Ishikawa (cell line): ENCODE data around the gene APOLD1.

Source experiments
- CEBPB ChIP-seq: IDR thresholded peaks from 2 replicates; pipeline ENCODE4 v1.6.1; 2012
- CREB1 ChIP-seq: IDR thresholded peaks from 2 replicates; pipeline ENCODE4 v1.6.1; 2012; ENCODE audit warnings: low read depth
- EGR1 ChIP-seq: IDR thresholded peaks from 2 replicates; pipeline ENCODE4 v1.6.1; 2012
- EP300 ChIP-seq: IDR thresholded peaks from 2 replicates; pipeline ENCODE4 v1.6.1; 2012; ENCODE audit warnings: borderline replicate concordance
- FOXM1 ChIP-seq: IDR thresholded peaks from 2 replicates; pipeline ENCODE4 v1.6.1; 2012; ENCODE audit warnings: low read depth, borderline replicate concordance
- NFIC ChIP-seq: IDR thresholded peaks from 2 replicates; pipeline ENCODE4 v1.6.1; 2012
- RAD21 ChIP-seq: IDR thresholded peaks from 2 replicates; pipeline ENCODE4 v1.6.1; 2012; ENCODE audit warnings: low read depth
- TAF1 ChIP-seq: IDR thresholded peaks from 2 replicates; pipeline ENCODE4 v1.6.1; 2012; ENCODE audit warnings: low read depth, mild to moderate bottlenecking
- TCF12 ChIP-seq: IDR thresholded peaks from 2 replicates; pipeline ENCODE4 v1.6.1; 2012; ENCODE audit warnings: low read depth
- TEAD4 ChIP-seq: IDR thresholded peaks from 2 replicates; pipeline ENCODE4 v1.6.1; 2012
- USF1 ChIP-seq: IDR thresholded peaks from 2 replicates; pipeline ENCODE4 v1.6.1; 2012
- YY1 ChIP-seq: IDR thresholded peaks from 2 replicates; pipeline ENCODE4 v1.6.1; 2012; ENCODE audit warnings: low read depth
- ZBTB7A ChIP-seq: IDR thresholded peaks from 2 replicates; pipeline ENCODE4 v1.6.1; 2012; ENCODE audit warnings: low read depth
- TF ChIP-seq, protein P1 (sequence below): IDR thresholded peaks from 2 replicates; pipeline ENCODE4 v1.6.1; 2012
- TF ChIP-seq, protein P2 (sequence below): IDR thresholded peaks from 2 replicates; pipeline ENCODE4 v1.6.1; 2012; ENCODE audit warnings: low read depth, mild to moderate bottlenecking

Gene APOLD1, protein sequence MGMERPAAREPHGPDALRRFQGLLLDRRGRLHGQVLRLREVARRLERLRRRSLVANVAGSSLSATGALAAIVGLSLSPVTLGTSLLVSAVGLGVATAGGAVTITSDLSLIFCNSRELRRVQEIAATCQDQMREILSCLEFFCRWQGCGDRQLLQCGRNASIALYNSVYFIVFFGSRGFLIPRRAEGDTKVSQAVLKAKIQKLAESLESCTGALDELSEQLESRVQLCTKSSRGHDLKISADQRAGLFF

DNA sequence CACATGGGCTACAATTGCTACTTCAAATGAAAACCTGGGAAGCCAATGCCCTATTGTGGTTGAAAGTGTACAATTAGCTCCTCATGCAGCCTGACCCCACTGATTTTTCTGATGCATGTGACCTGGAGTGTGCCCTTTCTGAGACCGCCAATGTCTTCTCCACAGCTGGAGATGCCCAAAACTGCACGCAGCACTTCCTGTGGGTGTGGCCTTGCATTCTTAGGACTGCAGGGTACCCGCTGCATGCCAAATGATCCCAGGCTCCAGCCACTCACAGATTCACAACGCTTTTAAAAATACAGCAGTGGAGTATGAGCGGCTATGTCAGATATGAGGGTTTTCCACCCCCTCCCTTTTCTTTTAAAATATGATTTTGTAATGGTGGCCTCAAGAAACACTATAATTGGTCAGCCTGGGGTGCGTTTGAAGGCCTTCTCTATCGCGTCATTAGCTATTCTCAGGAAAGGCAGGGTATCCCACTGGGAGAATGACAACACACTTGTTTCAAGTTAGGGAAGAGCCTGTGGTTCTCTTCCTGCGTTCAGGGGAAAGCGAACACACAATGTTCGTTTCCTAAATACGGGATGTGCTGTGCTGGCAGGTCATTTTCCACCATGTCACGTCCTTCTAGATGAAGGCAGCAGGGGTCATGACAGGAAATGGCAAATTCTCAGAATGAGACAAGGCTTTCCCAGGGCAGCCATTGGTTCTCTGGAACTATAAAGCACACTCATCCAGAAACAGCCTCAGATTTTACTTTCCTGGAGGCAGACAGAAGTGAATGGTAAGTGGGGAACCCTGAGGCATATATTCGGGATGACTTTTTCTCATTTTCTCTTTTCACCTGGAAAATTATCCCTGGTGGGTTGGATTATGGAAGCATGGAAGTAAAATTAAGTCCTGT is at the start of gene APOLD1:
TSS of gene APOLD1 (plus strand) at position 749 of the 904 bp plus-strand sequence. CDS start at position 782, 33 bp downstream.
- TF ChIP-seq RAD21 (no peak), NFIC (peak; percentile 85), TEAD4 (peak; percentile 90), ZBTB7A (no peak), EP300 (peak; percentile 67; the same call in 1 of the 2 replicates), YY1 (peak; percentile 67; the same call in 1 of the 2 replicates), CEBPB (0 out of 2 replicates have a peak, but pooled peaks have one; percentile 24), TCF12 (peak; percentile 76), CREB1 (0 out of 2 replicates have a peak, but pooled peaks have one; percentile 21), TAF1 (no peak), FOXM1 (peak; percentile 76), EGR1 (no peak), USF1 (peak; percentile 44)
- TF ChIP-seq, protein P1, sequence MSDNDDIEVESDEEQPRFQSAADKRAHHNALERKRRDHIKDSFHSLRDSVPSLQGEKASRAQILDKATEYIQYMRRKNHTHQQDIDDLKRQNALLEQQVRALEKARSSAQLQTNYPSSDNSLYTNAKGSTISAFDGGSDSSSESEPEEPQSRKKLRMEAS, result peak; percentile 79
- TF ChIP-seq, protein P2, sequence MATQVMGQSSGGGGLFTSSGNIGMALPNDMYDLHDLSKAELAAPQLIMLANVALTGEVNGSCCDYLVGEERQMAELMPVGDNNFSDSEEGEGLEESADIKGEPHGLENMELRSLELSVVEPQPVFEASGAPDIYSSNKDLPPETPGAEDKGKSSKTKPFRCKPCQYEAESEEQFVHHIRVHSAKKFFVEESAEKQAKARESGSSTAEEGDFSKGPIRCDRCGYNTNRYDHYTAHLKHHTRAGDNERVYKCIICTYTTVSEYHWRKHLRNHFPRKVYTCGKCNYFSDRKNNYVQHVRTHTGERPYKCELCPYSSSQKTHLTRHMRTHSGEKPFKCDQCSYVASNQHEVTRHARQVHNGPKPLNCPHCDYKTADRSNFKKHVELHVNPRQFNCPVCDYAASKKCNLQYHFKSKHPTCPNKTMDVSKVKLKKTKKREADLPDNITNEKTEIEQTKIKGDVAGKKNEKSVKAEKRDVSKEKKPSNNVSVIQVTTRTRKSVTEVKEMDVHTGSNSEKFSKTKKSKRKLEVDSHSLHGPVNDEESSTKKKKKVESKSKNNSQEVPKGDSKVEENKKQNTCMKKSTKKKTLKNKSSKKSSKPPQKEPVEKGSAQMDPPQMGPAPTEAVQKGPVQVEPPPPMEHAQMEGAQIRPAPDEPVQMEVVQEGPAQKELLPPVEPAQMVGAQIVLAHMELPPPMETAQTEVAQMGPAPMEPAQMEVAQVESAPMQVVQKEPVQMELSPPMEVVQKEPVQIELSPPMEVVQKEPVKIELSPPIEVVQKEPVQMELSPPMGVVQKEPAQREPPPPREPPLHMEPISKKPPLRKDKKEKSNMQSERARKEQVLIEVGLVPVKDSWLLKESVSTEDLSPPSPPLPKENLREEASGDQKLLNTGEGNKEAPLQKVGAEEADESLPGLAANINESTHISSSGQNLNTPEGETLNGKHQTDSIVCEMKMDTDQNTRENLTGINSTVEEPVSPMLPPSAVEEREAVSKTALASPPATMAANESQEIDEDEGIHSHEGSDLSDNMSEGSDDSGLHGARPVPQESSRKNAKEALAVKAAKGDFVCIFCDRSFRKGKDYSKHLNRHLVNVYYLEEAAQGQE, result no peak

DNA sequence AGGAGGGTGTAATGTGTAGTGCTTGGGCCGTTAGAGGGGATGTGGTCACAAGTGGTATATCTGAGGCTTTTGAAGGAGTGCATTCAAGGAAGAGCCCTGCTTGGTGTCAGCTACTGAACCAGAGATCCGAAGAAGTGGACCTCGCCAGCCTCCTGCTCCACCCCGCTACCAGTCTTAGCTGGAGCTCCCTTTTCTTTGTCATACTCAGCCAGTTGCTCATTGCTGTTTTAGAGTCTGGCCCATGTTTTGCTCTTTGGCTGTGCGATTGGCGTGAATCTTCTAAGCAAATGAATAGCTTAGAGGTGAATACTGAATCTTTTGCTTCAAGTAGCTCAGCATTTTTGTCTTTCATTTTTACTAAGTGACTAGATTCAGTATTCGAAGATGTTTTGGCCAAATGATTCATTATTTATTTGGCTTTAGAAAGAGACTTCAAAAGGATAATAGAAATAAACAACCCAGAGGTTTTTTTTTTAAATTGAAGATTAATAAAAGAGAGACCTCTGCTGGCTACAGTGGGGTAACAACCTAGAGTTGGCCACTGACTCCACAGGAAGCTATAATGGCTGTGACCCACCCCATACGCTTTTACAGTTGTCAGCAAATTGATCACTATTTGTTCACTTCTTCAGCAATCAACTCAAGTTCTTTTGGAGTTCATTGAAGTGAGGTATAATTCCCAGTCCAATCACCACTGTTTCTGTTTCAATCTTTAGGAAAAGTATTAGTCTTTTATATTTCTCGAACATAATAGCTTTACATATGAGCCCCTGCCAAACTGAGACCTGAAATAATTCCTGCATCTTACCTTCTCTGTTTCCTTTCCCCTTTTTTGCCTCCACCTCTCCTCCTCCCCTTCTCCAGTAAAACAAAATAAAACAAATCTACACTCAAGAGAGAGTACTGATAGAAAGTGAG is 48.4 kb upstream of the APOLD1 start:
- no peak for TF ChIP-seq EP300
- peak; percentile 47 for TF ChIP-seq RAD21

- TF ChIP-seq CREB1 (no peak), YY1 (no peak), EGR1 (no peak), RAD21 (no peak), FOXM1 (no peak), TCF12 (no peak), TAF1 (no peak), NFIC (no peak), ZBTB7A (no peak), EP300 (no peak), TEAD4 (no peak), USF1 (no peak), CEBPB (no peak)
- TF ChIP-seq, protein P1, result no peak
- TF ChIP-seq, protein P2, result no peak
Observed at GRCh38 chr12:12741660-12742059, 43.8 kb upstream of the APOLD1 start.

GRCh38 chr12:12744546-12745305 is 40.7 kb upstream of the APOLD1 start:
- no peak for TF ChIP-seq YY1
- TF ChIP-seq CREB1, result no peak
- TF ChIP-seq RAD21, result no peak
- no peak for TF ChIP-seq USF1
- TF ChIP-seq CEBPB, result no peak
- no peak for TF ChIP-seq NFIC
- no peak for TF ChIP-seq EGR1
- no peak for TF ChIP-seq EP300
- no peak for TF ChIP-seq FOXM1
- TF ChIP-seq TEAD4, result no peak
- TF ChIP-seq, protein P1, result no peak
- TF ChIP-seq TCF12, result no peak
- TF ChIP-seq TAF1, result no peak
- no peak for TF ChIP-seq ZBTB7A
- TF ChIP-seq, protein P2, result no peak
